Neural progenitor cell (in vitro differentiated cells): ENCODE data around the gene DROSHA. TPM values are rescaled to one million over a fixed set of nuclear protein-coding genes. Genes with fewer than 3 reads are reported as not detected.
A peak's percentile ranks its signal among the peaks of the same experiment; 100 is the strongest.

Source experiments
- DNase-seq: peaks from one replicate; pipeline ENCODE4 v3.0.0-alpha.2; 2016; ENCODE audit warnings: low spot score
- H2AFZ ChIP-seq: fragments of 200-600 bp; sonication (generic); replicated peaks from 2 replicates; pipeline ENCODE4 v1.6.1; 2016; ENCODE audit warnings: antibody characterized with exemption
- H3F3A ChIP-seq: fragments of 200-600 bp; sonication (generic); 2 replicates; pipeline ENCODE4 v1.6.1; 2016; ENCODE audit warnings: antibody characterized with exemption, low read depth
- H3K27ac ChIP-seq: fragments of 200-600 bp; sonication (generic); 2 replicates; pipeline ENCODE4 v1.5.1; 2016; ENCODE audit warnings: mild to moderate bottlenecking
- H3K27me3 ChIP-seq: fragments of 200-600 bp; sonication (generic); 2 replicates; pipeline ENCODE4 v1.6.1; 2016; ENCODE audit warnings: mild to moderate bottlenecking, moderate library complexity
- H3K36me3 ChIP-seq: fragments of 200-600 bp; sonication (generic); 2 replicates; pipeline ENCODE4 v1.5.1; 2016
- H3K4me1 ChIP-seq: fragments of 200-600 bp; sonication (generic); 2 replicates; pipeline ENCODE4 v1.6.1; 2016; ENCODE audit warnings: mixed run types
- H3K4me2 ChIP-seq: fragments of 200-600 bp; sonication (generic); 2 replicates; pipeline ENCODE4 v1.6.1; 2016
- H3K4me3 ChIP-seq: fragments of 200-600 bp; sonication (generic); 2 replicates; pipeline ENCODE4 v1.5.1; 2016
- H3K79me2 ChIP-seq: fragments of 200-600 bp; sonication (generic); 2 replicates; pipeline ENCODE4 v1.6.1; 2016; ENCODE audit warnings: low read depth
- H3K9ac ChIP-seq: fragments of 200-600 bp; sonication (generic); 2 replicates; pipeline ENCODE4 v1.6.1; 2016
- H3K9me3 ChIP-seq: fragments of 200-600 bp; sonication (generic); 2 replicates; pipeline ENCODE4 v1.5.1; 2016; ENCODE audit warnings: low read depth
- H4K20me1 ChIP-seq: fragments of 200-600 bp; sonication (generic); 2 replicates; pipeline ENCODE4 v1.6.1; 2016; ENCODE audit warnings: low read depth
- H3K27ac Mint-ChIP-seq: 3 replicates; pipeline ENCODE4 v1.8.0; 2021; ENCODE audit warnings: mixed read lengths
- H3K27me3 Mint-ChIP-seq: 2 replicates; pipeline ENCODE4 v1.8.0; 2022; ENCODE audit warnings: low read depth, mild to moderate bottlenecking, inconsistent platforms, moderate library complexity, mixed read lengths; ENCODE audit not compliant: insufficient read depth
- H3K36me3 Mint-ChIP-seq: 3 replicates; pipeline ENCODE4 v1.8.0; 2021; ENCODE audit warnings: mixed read lengths
- H3K4me1 Mint-ChIP-seq: 3 replicates; pipeline ENCODE4 v1.8.0; 2021; ENCODE audit warnings: mixed read lengths
- H3K4me3 Mint-ChIP-seq: 3 replicates; pipeline ENCODE4 v1.8.0; 2021; ENCODE audit warnings: mild to moderate bottlenecking, moderate library complexity, mixed read lengths
- H3K9me3 Mint-ChIP-seq: 3 replicates; pipeline ENCODE4 v1.8.0; 2020; ENCODE audit warnings: mixed read lengths
- CTCF ChIP-seq: fragments of 200-600 bp; sonication (generic); IDR thresholded peaks from 2 replicates; pipeline ENCODE4 v1.5.1; 2017; ENCODE audit warnings: antibody characterized with exemption, mild to moderate bottlenecking
- EZH2 ChIP-seq: fragments of 200-600 bp; sonication (generic); IDR thresholded peaks from 2 replicates; pipeline ENCODE4 v1.6.1; 2017; ENCODE audit warnings: antibody characterized with exemption, mild to moderate bottlenecking, moderate library complexity
- EZH2phosphoT487 ChIP-seq: fragments of 200-600 bp; sonication (generic); IDR thresholded peaks from 2 replicates; pipeline ENCODE4 v1.6.1; 2017; ENCODE audit warnings: antibody characterized with exemption
- total RNA-seq: library from RNA; depleted of rRNA; stranded (reverse); fragments of >200 nt; gene quantifications from 2 replicates; pipeline ENCODE4 v1.2.3, GENCODE V29; 2015; ENCODE audit warnings: low replicate concordance

DROSHA gene
- total RNA-seq, 1 donor from 2014 or later = 80.3 TPM

- Histone ChIP-seq H3K4me3 (no peak overlapping the region), H3K4me1 (peaks cover 8% of the 10 kb centered on the region), H3K36me3 (peaks cover 38% of the 10 kb centered on the region), H3K9ac (no peak overlapping the region), H2AFZ (no peak overlapping the region), H3K27me3 (no peaks in the 10 kb centered on the region), H3K79me2 (peaks cover 28% of the 10 kb centered on the region), H3K4me2 (no peak overlapping the region), H3K27ac (no peak overlapping the region), H3K9me3 (no peaks in the 10 kb centered on the region), H3F3A (peaks cover 6% of the 10 kb centered on the region), H4K20me1 (peaks cover 15% of the 10 kb centered on the region)
- DNase-seq = no peak
- Mint-ChIP-seq H3K27ac (no peak overlapping the region), H3K27me3 (peaks cover 4% of the 10 kb centered on the region), H3K4me1 (peaks cover 20% of the 10 kb centered on the region), H3K36me3 (peaks cover 22% of the 10 kb centered on the region), H3K9me3 (no peaks in the 10 kb centered on the region), H3K4me3 (no peak overlapping the region)
- TF ChIP-seq EZH2phosphoT487 = no peak
- TF ChIP-seq EZH2 = no peak
- TF ChIP-seq CTCF = no peak
Observed at GRCh38 chr5:31536873-31537272, 5.0 kb upstream of the DROSHA start.

- H3K27me3 ChIP-seq = no peaks in the 10 kb centered on the region
- no peak overlapping the region for H3K4me2 ChIP-seq
- H3K36me3 ChIP-seq = peaks cover 17% of the 10 kb centered on the region
- peaks cover 51% of the 10 kb centered on the region for H3K79me2 ChIP-seq
- peaks cover 8% of the 10 kb centered on the region for H3K27me3 Mint-ChIP-seq
- H3K27ac ChIP-seq = no peak overlapping the region
- peaks cover 15% of the 10 kb centered on the region for H3K36me3 Mint-ChIP-seq
- peaks cover 14% of the 10 kb centered on the region for H3K4me1 ChIP-seq
- H2AFZ ChIP-seq = no peak overlapping the region
- H3K9me3 Mint-ChIP-seq = no peaks in the 10 kb centered on the region
- DNase-seq = no peak
- H4K20me1 ChIP-seq = peaks cover 15% of the 10 kb centered on the region
- no peak overlapping the region for H3K4me3 ChIP-seq
- H3K9ac ChIP-seq = no peak overlapping the region
- H3F3A ChIP-seq = peaks cover 6% of the 10 kb centered on the region
- no peak for TF ChIP-seq CTCF
- no peak for TF ChIP-seq EZH2
- no peak for TF ChIP-seq EZH2phosphoT487
- H3K4me1 Mint-ChIP-seq = peaks cover 35% of the 10 kb centered on the region
- H3K9me3 ChIP-seq = no peaks in the 10 kb centered on the region
- H3K4me3 Mint-ChIP-seq = peak overlapping the region; percentile 97
- H3K27ac Mint-ChIP-seq = no peak overlapping the region
Observed at GRCh38 chr5:31534527-31535046, 2.7 kb upstream of the DROSHA start.

- no peaks in the 10 kb centered on the region for H3K27me3 ChIP-seq
- H3K27ac ChIP-seq = no peak overlapping the region
- no peaks in the 10 kb centered on the region for H3K9me3 ChIP-seq
- peak overlapping the region; percentile 86 for H2AFZ ChIP-seq
- peaks cover 26% of the 10 kb centered on the region for H3K4me1 Mint-ChIP-seq
- peaks cover 15% of the 10 kb centered on the region for H4K20me1 ChIP-seq
- TF ChIP-seq EZH2 (no peak), CTCF (no peak), EZH2phosphoT487 (no peak)
- H3K27ac Mint-ChIP-seq = peak overlapping the region; percentile 67
- peak; percentile 39 for DNase-seq
- H3K9ac ChIP-seq = peak overlapping the region; percentile 77
- peak overlapping the region; percentile 97 for H3K4me3 Mint-ChIP-seq
- peaks cover 10% of the 10 kb centered on the region for H3K27me3 Mint-ChIP-seq
- no peaks in the 10 kb centered on the region for H3K9me3 Mint-ChIP-seq
- H3K4me1 ChIP-seq = peaks cover 14% of the 10 kb centered on the region
- H3K36me3 Mint-ChIP-seq = peaks cover 32% of the 10 kb centered on the region
- H3K4me2 ChIP-seq = peak overlapping the region; percentile 92
- peak overlapping the region; percentile 85 for H3K4me3 ChIP-seq
- H3K79me2 ChIP-seq = peaks cover 61% of the 10 kb centered on the region
- H3K36me3 ChIP-seq = peaks cover 5% of the 10 kb centered on the region
- H3F3A ChIP-seq = peaks cover 6% of the 10 kb centered on the region
Observed at GRCh38 chr5:31531543-31531887, 378 bp downstream of the DROSHA start.
